ENCODE data around the gene SLC38A10.

Gene SLC38A10

DNA sequence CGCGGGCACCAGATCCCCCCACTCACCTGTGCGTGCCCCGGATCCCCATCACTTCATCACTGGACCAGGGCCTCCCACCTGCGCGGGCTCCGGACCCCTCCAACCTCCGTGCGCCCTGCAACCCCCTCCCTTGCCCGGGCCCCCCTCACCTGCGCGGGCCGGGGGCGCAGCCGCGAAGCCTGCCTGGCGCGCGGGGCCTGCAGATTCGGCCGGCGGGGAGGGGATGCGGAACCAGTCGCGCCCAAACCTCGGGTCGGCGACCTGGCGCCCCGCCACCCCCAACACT is 72.5 kb downstream of the SLC38A10 start:
- H3K4me3 ChIP-seq (ENCODE audit: low read depth in 1 of 2, low read length in 1 of 2): peak overlapping the region; percentile 72 to 89
- H3K9me3 ChIP-seq: no peaks in the 10 kb centered on the region
- no peak for TF ChIP-seq CTCF (IDR thresholded peaks at IDR 0.05)
- no peaks in the 10 kb centered on the region for H3K27me3 ChIP-seq
- H3K27ac ChIP-seq: peak overlapping the region; percentile 64
- H3K4me1 ChIP-seq (ENCODE audit: control insufficient read depth in 1 of 2, insufficient read depth in 1 of 2, low read depth in 1 of 2, low read length in 1 of 2): peaks cover 21 to 29% of the 10 kb centered on the region in 2 experiments
- peaks cover 6% of the 10 kb centered on the region for H3K36me3 ChIP-seq

- Histone ChIP-seq H3K27me3 (no peaks in the 10 kb centered on the region), H3K4me3 (ENCODE audit: low read depth in 1 of 2, low read length in 1 of 2) (peak overlapping the region; percentile 72 to 89), H3K9me3 (no peaks in the 10 kb centered on the region), H3K36me3 (peaks cover 6% of the 10 kb centered on the region), H3K27ac (peak overlapping the region; percentile 64), H3K4me1 (ENCODE audit: control insufficient read depth in 1 of 2, insufficient read depth in 1 of 2, low read depth in 1 of 2, low read length in 1 of 2) (peaks cover 21 to 29% of the 10 kb centered on the region in 2 experiments)
- no peak for TF ChIP-seq CTCF (IDR thresholded peaks at IDR 0.05)
Observed at GRCh38 chr17:81221842-81222619, 73.1 kb downstream of the SLC38A10 start.

GRCh38 chr17:81221371-81221841 is 73.7 kb downstream of the SLC38A10 start:
- Histone ChIP-seq H3K9me3 (no peaks in the 10 kb centered on the region), H3K27me3 (no peaks in the 10 kb centered on the region), H3K27ac (no peak overlapping the region), H3K36me3 (peaks cover 6% of the 10 kb centered on the region), H3K4me1 (ENCODE audit: control insufficient read depth in 1 of 2, insufficient read depth in 1 of 2, low read depth in 1 of 2, low read length in 1 of 2) (peaks cover 21 to 29% of the 10 kb centered on the region in 2 experiments), H3K4me3 (ENCODE audit: low read depth in 1 of 2, low read length in 1 of 2) (no peak overlapping the region)
- no peak for TF ChIP-seq CTCF (IDR thresholded peaks at IDR 0.05)

GRCh38 chr17:81219476-81220180 is 75.5 kb downstream of the SLC38A10 start:
- H3K9me3 ChIP-seq: no peaks in the 10 kb centered on the region
- no peak for TF ChIP-seq CTCF (IDR thresholded peaks at IDR 0.05)
- no peaks in the 10 kb centered on the region for H3K27me3 ChIP-seq
- no peak overlapping the region for H3K27ac ChIP-seq
- peaks cover 21 to 29% of the 10 kb centered on the region in 2 experiments for H3K4me1 ChIP-seq (ENCODE audit: control insufficient read depth in 1 of 2, insufficient read depth in 1 of 2, low read depth in 1 of 2, low read length in 1 of 2)
- H3K4me3 ChIP-seq (ENCODE audit: low read depth in 1 of 2, low read length in 1 of 2): no peak overlapping the region
- H3K36me3 ChIP-seq: peaks cover 6% of the 10 kb centered on the region

DNA sequence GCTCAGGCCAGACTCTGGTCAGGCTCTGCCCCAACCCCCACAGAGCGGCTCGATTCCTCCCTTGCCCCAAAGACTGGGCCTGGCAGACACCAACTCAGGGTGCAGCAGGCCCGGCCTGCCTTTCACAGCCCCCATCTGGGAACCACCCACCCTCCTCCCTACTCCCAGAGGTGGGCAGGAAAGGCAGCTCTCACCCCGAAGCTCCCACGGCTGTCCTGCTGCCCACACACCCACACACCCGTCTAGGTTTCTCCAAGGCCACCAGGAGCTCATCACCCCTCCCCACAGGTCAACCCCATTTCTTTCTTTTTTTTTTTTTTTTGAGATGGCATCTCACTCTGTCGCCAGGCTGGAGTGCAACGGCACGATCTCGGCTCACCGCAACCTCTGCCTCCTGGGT is 76.1 kb downstream of the SLC38A10 start:
- Histone ChIP-seq H3K27ac (no peak overlapping the region), H3K27me3 (no peaks in the 10 kb centered on the region), H3K9me3 (no peaks in the 10 kb centered on the region), H3K4me1 (ENCODE audit: control insufficient read depth in 1 of 2, insufficient read depth in 1 of 2, low read depth in 1 of 2, low read length in 1 of 2) (peaks cover 19 to 28% of the 10 kb centered on the region in 2 experiments), H3K36me3 (peaks cover 6% of the 10 kb centered on the region), H3K4me3 (ENCODE audit: low read depth in 1 of 2, low read length in 1 of 2) (no peak overlapping the region)
- TF ChIP-seq CTCF (IDR thresholded peaks at IDR 0.05): no peak
